Suprapubic skin (tissue), 4 donors: ENCODE measurements around the gene EEF1AKMT2.

Source experiments
- EP300 ChIP-seq: sonication (generic); formaldehyde crosslinking; IDR thresholded peaks from one replicate; pipeline ENCODE4 v1.6.1; 2017; ENCODE audit warnings: antibody characterized with exemption
- POLR2A ChIP-seq, 2 donors: fragments of 450-650 bp; IDR thresholded peaks; one replicate each; pipeline ENCODE4 v1.6.1; 2017; ENCODE audit warnings: antibody characterized with exemption in 2 of 2, mild to moderate bottlenecking in 2 of 2, moderate library complexity in 2 of 2
- POLR2AphosphoS5 ChIP-seq, 3 donors: sonication (generic); formaldehyde crosslinking; IDR thresholded peaks; one replicate each; pipeline ENCODE4 v1.6.1; 2017; ENCODE audit warnings: antibody characterized with exemption in 3 of 3
- TF ChIP-seq, protein P1 (sequence below), 2 donors: fragments of 200-600 bp in 1 of 2; fragments of 450-650 bp in 1 of 2; sonication (generic) in 1 of 2; IDR thresholded peaks; one replicate each; pipeline ENCODE4 v1.5.1; 2016 to 2019; ENCODE audit warnings: antibody characterized with exemption in 2 of 2, mild to moderate bottlenecking in 1 of 2, moderate library complexity in 1 of 2

DNA sequence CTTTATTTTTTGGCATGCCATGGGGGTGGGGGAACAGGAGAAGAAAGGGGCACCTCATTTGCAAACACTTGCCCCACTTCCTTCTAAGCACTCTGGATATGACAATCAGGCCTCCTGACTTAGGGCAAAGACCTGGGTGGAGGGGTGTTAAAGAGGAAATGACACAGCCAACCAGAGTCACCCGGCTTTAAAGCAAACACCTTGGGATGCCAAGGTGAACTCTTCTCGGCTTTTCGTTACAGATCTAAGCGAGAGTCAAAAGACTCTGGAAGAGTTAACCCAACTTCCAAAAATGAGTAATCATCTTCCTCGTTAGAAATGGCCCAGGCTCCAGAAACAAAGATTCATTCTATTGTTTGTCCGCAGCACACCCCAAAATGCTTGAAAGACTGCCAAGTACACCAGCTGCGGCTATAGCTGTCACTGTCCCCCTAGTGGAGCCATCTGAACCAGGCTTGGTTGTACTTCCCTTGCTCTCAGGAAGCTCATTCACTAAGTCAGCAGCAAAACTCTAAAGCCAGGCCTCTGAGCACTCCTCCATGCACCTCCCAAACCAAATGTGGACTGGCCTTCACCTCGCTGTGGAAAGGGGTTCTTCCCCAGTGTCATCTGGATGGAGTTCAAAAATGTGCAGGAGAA lies 72.4 kb downstream of the EEF1AKMT2 start:
- TF ChIP-seq, protein P1, sequence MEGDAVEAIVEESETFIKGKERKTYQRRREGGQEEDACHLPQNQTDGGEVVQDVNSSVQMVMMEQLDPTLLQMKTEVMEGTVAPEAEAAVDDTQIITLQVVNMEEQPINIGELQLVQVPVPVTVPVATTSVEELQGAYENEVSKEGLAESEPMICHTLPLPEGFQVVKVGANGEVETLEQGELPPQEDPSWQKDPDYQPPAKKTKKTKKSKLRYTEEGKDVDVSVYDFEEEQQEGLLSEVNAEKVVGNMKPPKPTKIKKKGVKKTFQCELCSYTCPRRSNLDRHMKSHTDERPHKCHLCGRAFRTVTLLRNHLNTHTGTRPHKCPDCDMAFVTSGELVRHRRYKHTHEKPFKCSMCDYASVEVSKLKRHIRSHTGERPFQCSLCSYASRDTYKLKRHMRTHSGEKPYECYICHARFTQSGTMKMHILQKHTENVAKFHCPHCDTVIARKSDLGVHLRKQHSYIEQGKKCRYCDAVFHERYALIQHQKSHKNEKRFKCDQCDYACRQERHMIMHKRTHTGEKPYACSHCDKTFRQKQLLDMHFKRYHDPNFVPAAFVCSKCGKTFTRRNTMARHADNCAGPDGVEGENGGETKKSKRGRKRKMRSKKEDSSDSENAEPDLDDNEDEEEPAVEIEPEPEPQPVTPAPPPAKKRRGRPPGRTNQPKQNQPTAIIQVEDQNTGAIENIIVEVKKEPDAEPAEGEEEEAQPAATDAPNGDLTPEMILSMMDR (IDR thresholded peaks at IDR 0.05) = peak; percentile 11 to 58
- no peak for TF ChIP-seq POLR2AphosphoS5 (IDR thresholded peaks at IDR 0.05)
- TF ChIP-seq POLR2A (IDR thresholded peaks at IDR 0.05) = no peak
- no peak for TF ChIP-seq EP300
